Measurements from ENCODE around the gene ZNF487. TPM values are rescaled to one million over a fixed set of nuclear protein-coding genes. Genes with fewer than 3 reads are reported as not detected.

The ZNF487 gene
- polyA plus RNA-seq, 2 of the 4 experiments (the other 2 are of a cell fraction), result 4.3 to 7.2 TPM

- DNase-seq (ENCODE audit: low read depth in 1 of 2, low spot score in 1 of 2) (no peak), ATAC-seq (no peak), FAIRE-seq (no peak)
- WGBS (ENCODE audit: missing lambda C conversion rate), result 93% methylated on average over 10 of the region's 10 CpGs
- Histone ChIP-seq H3K9me3 (no peaks in the 10 kb centered on the region), H3K4me3 (no peak overlapping the region), H3K4me2 (no peak overlapping the region), H3K4me1 (peaks cover 6% of the 10 kb centered on the region), H3K27ac (no peak overlapping the region)
- ChIA-PET POLR2A (no interaction called here), CTCF (interaction anchor here (0.6 to 1.5 kb wide), 2 partner anchors 34 to 37 kb away, joined by 3 to 6 read pairs; no protein-coding TSS in a partner anchor)
- no peak for TF ChIP-seq POLR2A (IDR thresholded peaks at IDR 0.05; ENCODE audit: low read length)
- TF ChIP-seq NR3C1 (IDR thresholded peaks at IDR 0.05), result no peak
- TF ChIP-seq, protein P1, sequence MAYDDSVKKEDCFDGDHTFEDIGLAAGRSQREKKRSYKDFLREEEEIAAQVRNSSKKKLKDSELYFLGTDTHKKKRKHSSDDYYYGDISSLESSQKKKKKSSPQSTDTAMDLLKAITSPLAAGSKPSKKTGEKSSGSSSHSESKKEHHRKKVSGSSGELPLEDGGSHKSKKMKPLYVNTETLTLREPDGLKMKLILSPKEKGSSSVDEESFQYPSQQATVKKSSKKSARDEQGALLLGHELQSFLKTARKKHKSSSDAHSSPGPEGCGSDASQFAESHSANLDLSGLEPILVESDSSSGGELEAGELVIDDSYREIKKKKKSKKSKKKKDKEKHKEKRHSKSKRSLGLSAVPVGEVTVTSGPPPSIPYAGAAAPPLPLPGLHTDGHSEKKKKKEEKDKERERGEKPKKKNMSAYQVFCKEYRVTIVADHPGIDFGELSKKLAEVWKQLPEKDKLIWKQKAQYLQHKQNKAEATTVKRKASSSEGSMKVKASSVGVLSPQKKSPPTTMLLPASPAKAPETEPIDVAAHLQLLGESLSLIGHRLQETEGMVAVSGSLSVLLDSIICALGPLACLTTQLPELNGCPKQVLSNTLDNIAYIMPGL (CRISPR knock-in tag; IDR thresholded peaks at IDR 0.05; ENCODE audit: borderline replicate concordance), result no peak
- TF ChIP-seq MYC (IDR thresholded peaks at IDR 0.05; ENCODE audit: borderline replicate concordance, low read length), result no peak
- TF ChIP-seq MAFK (IDR thresholded peaks at IDR 0.05; ENCODE audit: partially characterized antibody), result no peak
Measured at GRCh38 chr10:43415544-43415943, 21.4 kb upstream of the ZNF487 start.

DNA sequence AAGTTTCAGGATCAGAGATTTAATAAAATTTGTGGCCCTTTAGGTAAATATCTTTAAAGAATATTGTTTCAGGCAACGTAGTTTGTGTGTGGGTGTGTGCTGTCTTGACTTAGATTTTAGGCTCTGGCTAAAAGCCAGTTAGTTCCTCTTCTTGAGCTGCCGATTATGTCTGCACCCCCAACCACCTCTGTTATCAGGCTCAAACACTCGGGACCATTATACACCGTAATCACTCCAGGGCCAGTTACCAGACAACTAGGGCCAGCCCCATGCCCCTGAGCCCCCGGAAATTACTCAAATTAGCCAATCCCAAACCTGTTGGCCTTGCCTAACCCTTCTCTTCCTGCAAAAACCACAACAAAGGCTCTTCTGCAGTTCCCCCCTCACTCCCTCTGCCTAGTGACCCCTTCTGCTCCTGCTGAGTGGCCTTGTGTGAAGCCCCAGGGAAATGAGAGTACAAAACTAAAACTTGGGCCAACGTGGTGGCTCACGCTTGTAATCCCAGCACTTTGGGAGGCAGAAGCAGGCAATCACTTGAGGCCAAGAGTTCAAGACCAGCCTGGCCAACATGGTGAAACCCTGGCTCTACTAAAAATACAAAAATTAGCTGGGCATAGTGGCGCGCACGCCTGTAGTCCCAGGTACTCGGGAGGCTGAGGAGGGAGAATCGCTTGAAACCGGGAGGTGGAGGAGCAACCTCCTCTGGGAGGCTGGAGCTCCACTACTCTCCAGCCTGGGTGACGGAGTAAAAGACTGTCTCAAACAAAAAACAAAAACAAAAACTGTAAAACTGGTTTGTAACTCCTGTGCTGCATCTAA lies 18.8 kb upstream of the ZNF487 start:
- no peak overlapping the region for H3K4me2 ChIP-seq
- CTCF ChIA-PET, result interaction anchor here (1.7 to 1.9 kb wide), 2 partner anchors 10 to 19 kb away, joined by 5 to 7 read pairs; partner anchors contain the start of gene ZNF487
- peak overlapping the region in 1 of 2 experiments; percentile 6; a peak in 1 of 6 replicates for H3K27ac ChIP-seq
- POLR2A ChIA-PET, result interaction anchor here (1.7 to 3.4 kb wide), 2 partner anchors 8 to 18 kb away, joined by 6 to 28 read pairs; partner anchors contain the start of gene HNRNPF
- no peak for TF ChIP-seq HOXA7 (CRISPR knock-in tag; IDR thresholded peaks at IDR 0.05)
- no peak for TF ChIP-seq FOSL2 (IDR thresholded peaks at IDR 0.05)
- TF ChIP-seq FOSL2 (CRISPR knock-in tag; IDR thresholded peaks at IDR 0.05), result no peak
- TF ChIP-seq KDM5A (IDR thresholded peaks at IDR 0.05), result no peak
- TF ChIP-seq NFE2L2 (conservative IDR thresholded peaks at IDR 0.05; ENCODE audit: low read length), result no peak
- no peak for TF ChIP-seq ZC3H11A (IDR thresholded peaks at IDR 0.05)
- peaks cover 14% of the 10 kb centered on the region for H3K4me1 ChIP-seq
- no peak for ATAC-seq
- no peak for FAIRE-seq
- no peaks in the 10 kb centered on the region for H3K9me3 ChIP-seq
- WGBS (ENCODE audit: missing lambda C conversion rate), result 84% methylated on average over 14 of the region's 14 CpGs
- H3K4me3 ChIP-seq, result no peak overlapping the region
- no peak for DNase-seq (ENCODE audit: low read depth in 1 of 2, low spot score in 1 of 2)

DNA sequence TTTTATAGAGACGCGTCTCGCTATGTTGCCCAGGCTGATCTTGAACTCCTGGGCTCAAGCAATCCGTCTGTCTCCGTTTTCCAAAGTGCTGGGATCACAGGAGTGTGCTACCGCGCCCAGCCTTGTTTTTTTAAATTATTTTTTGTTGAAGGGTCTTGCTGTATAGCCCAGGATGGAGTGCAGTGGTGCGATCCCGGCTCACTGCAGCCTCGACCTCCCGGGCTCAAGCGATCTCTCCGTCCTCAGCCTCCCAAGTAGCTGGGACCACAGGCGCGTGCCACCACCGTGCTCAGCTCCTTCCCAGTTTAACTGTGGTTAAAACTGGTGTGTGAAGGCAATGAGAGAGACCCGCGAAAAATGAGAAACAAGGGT lies 16.9 kb upstream of the ZNF487 start:
- H3K4me3 ChIP-seq, result peak overlapping the region; percentile 45; the same call in 1 of the 3 replicates
- DNase-seq (ENCODE audit: low read depth in 1 of 2, low spot score in 1 of 2) (no peak), FAIRE-seq (no peak), ATAC-seq (no peak; a peak in 1 of 6 replicates)
- ChIA-PET POLR2A (interaction anchor here (1.2 to 3.4 kb wide), 2 partner anchors 8 to 10 kb away, joined by 3 to 28 read pairs; partner anchors contain the start of gene HNRNPF), CTCF (interaction anchor here (0.6 to 1.9 kb wide), 5 partner anchors 13 to 1531 kb away, joined by 3 to 5 read pairs (median 3); partner anchors contain the start of gene ZNF487)
- WGBS (ENCODE audit: missing lambda C conversion rate), result 89% methylated on average over 18 of the region's 18 CpGs
- no peak for TF ChIP-seq HES2 (IDR thresholded peaks at IDR 0.05)
- TF ChIP-seq FOSB (CRISPR knock-in tag; IDR thresholded peaks at IDR 0.05), result no peak
- no peak for TF ChIP-seq ESRRA (IDR thresholded peaks at IDR 0.05; ENCODE audit: borderline replicate concordance, low read length)
- TF ChIP-seq, protein P2, sequence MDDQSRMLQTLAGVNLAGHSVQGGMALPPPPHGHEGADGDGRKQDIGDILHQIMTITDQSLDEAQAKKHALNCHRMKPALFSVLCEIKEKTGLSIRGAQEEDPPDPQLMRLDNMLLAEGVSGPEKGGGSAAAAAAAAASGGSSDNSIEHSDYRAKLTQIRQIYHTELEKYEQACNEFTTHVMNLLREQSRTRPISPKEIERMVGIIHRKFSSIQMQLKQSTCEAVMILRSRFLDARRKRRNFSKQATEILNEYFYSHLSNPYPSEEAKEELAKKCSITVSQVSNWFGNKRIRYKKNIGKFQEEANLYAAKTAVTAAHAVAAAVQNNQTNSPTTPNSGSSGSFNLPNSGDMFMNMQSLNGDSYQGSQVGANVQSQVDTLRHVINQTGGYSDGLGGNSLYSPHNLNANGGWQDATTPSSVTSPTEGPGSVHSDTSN (IDR thresholded peaks at IDR 0.05), result no peak
- no peak for TF ChIP-seq FOXS1 (CRISPR knock-in tag; IDR thresholded peaks at IDR 0.05)
- TF ChIP-seq BHLHE40 (IDR thresholded peaks at IDR 0.05; ENCODE audit: low read depth, low read length), result no peak
- no peak for TF ChIP-seq TFCP2L1 (CRISPR knock-in tag; IDR thresholded peaks at IDR 0.05)
- TF ChIP-seq TP53 (CRISPR knock-in tag; IDR thresholded peaks at IDR 0.05), result no peak
- TF ChIP-seq HEYL (CRISPR knock-in tag; IDR thresholded peaks at IDR 0.05), result no peak
- no peak for TF ChIP-seq BCL3 (IDR thresholded peaks at IDR 0.05)
- no peak for TF ChIP-seq CHD4 (IDR thresholded peaks at IDR 0.05; ENCODE audit: borderline replicate concordance)
- no peak for TF ChIP-seq JUN (IDR thresholded peaks at IDR 0.05)
- TF ChIP-seq, protein P3, sequence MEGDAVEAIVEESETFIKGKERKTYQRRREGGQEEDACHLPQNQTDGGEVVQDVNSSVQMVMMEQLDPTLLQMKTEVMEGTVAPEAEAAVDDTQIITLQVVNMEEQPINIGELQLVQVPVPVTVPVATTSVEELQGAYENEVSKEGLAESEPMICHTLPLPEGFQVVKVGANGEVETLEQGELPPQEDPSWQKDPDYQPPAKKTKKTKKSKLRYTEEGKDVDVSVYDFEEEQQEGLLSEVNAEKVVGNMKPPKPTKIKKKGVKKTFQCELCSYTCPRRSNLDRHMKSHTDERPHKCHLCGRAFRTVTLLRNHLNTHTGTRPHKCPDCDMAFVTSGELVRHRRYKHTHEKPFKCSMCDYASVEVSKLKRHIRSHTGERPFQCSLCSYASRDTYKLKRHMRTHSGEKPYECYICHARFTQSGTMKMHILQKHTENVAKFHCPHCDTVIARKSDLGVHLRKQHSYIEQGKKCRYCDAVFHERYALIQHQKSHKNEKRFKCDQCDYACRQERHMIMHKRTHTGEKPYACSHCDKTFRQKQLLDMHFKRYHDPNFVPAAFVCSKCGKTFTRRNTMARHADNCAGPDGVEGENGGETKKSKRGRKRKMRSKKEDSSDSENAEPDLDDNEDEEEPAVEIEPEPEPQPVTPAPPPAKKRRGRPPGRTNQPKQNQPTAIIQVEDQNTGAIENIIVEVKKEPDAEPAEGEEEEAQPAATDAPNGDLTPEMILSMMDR (IDR thresholded peaks at IDR 0.05), result no peak
- peak overlapping the region; percentile 91 to 94 for H3K27ac ChIP-seq
- peak overlapping the region; percentile 71 for H3K4me2 ChIP-seq
- H3K4me1 ChIP-seq, result peaks cover 14% of the 10 kb centered on the region
- H3K9me3 ChIP-seq, result no peaks in the 10 kb centered on the region

Measured in A549 (cell line).